Activated naive CD4-positive, alpha-beta T cell treated with anti-CD3 and anti-CD28 coated beads for 36 hours (primary cell): Measurements from ENCODE around the gene PLA2G4E. TPM values are rescaled to one million over a fixed set of nuclear protein-coding genes. Genes with fewer than 3 reads are reported as not detected.

Experiments used
- CTCF ChIA-PET: fragments of 350-600 bp; sonication (Branson Sonifier 250); formaldehyde crosslinking; loops from one replicate; lab custom pipeline; 2021; ENCODE audit warnings: antibody characterized with exemption; lab: Charles Lee
- DNase-seq: peaks from one replicate; pipeline ENCODE4 v3.0.0-alpha.2; 2020
- H3K27ac Mint-ChIP-seq: one replicate; pipeline ENCODE4 v1.8.0; 2021; ENCODE audit warnings: mild to moderate bottlenecking, mixed read lengths
- H3K27me3 Mint-ChIP-seq: one replicate; pipeline ENCODE4 v1.8.0; 2021; ENCODE audit warnings: low read depth, mixed read lengths
- H3K36me3 Mint-ChIP-seq: one replicate; pipeline ENCODE4 v1.8.0; 2021; ENCODE audit warnings: low read depth, mixed read lengths
- H3K4me1 Mint-ChIP-seq: one replicate; pipeline ENCODE4 v1.8.0; 2021; ENCODE audit warnings: low read depth, mixed read lengths
- H3K4me3 Mint-ChIP-seq: one replicate; pipeline ENCODE4 v1.8.0; 2021; ENCODE audit warnings: mild to moderate bottlenecking, moderate library complexity, mixed read lengths
- H3K9me3 Mint-ChIP-seq: one replicate; pipeline ENCODE4 v1.8.0; 2021; ENCODE audit warnings: mixed read lengths
- intact Hi-C: fragments of 100-400 bp; cut with micrococcal nuclease; formaldehyde crosslinking; loops from one replicate; pipeline ENCODE4 v1.15.1; 2023
- total RNA-seq, 2 experiments: library from RNA; stranded (reverse); gene quantifications; one replicate each; pipeline ENCODE4 v1.2.3, GENCODE V29; 2021

The PLA2G4E gene
- total RNA-seq, 2 experiments from 2014 or later: not detected

- intact Hi-C loops: no loop called here
- no peaks in the 10 kb centered on the region for H3K9me3 Mint-ChIP-seq
- H3K27me3 Mint-ChIP-seq: peaks cover 2% of the 10 kb centered on the region
- no peak overlapping the region for H3K27ac Mint-ChIP-seq
- CTCF ChIA-PET: interaction anchor here (0.5 to 6.2 kb wide), 6 partner anchors 8 to 367 kb away, joined by 3 to 94 read pairs (median 6); no protein-coding TSS in a partner anchor
- no peak for DNase-seq
- no peaks in the 10 kb centered on the region for H3K36me3 Mint-ChIP-seq
- H3K4me1 Mint-ChIP-seq: no peaks in the 10 kb centered on the region
- no peak overlapping the region for H3K4me3 Mint-ChIP-seq
These were observed 33.5 kb downstream of the PLA2G4E start for GRCh38 chr15:41987246-41987924.

- Mint-ChIP-seq H3K4me1 (no peaks in the 10 kb centered on the region), H3K9me3 (no peaks in the 10 kb centered on the region), H3K27me3 (no peaks in the 10 kb centered on the region), H3K36me3 (no peaks in the 10 kb centered on the region), H3K27ac (no peak overlapping the region), H3K4me3 (no peak overlapping the region)
- intact Hi-C loops: no loop called here
- DNase-seq: no peak
- CTCF ChIA-PET: interaction anchor here (0.7 to 1.6 kb wide), 10 partner anchors 11 to 400 kb away, joined by 3 to 8 read pairs (median 4); no protein-coding TSS in a partner anchor
These were observed 35.3 kb downstream of the PLA2G4E start for GRCh38 chr15:41985236-41986160.

- Mint-ChIP-seq H3K27ac (no peak overlapping the region), H3K9me3 (no peaks in the 10 kb centered on the region), H3K36me3 (no peaks in the 10 kb centered on the region), H3K4me3 (no peak overlapping the region), H3K27me3 (no peaks in the 10 kb centered on the region), H3K4me1 (no peaks in the 10 kb centered on the region)
- CTCF ChIA-PET: interaction anchor here (0.6 to 1.7 kb wide), 6 partner anchors 12 to 846 kb away, joined by 3 to 8 read pairs (median 4); partner anchors contain the start of gene EHD4
- intact Hi-C loops: no loop called here
- DNase-seq: no peak
These were observed 36.2 kb downstream of the PLA2G4E start for GRCh38 chr15:41984622-41985021.

GRCh38 chr15:41983621-41984571 lies 36.9 kb downstream of the PLA2G4E start:
- H3K4me3 Mint-ChIP-seq: no peak overlapping the region

GRCh38 chr15:41983221-41983620 lies 37.6 kb downstream of the PLA2G4E start:
- intact Hi-C loops: no loop called here
- CTCF ChIA-PET: interaction anchor here (0.8 to 1.7 kb wide), 4 partner anchors 10 to 209 kb away, joined by 3 to 7 read pairs (median 4); partner anchors contain the start of genes EHD4 and MAPKBP1
- no peak for DNase-seq
- no peaks in the 10 kb centered on the region for H3K4me1 Mint-ChIP-seq
- H3K4me3 Mint-ChIP-seq: no peak overlapping the region
- H3K9me3 Mint-ChIP-seq: no peaks in the 10 kb centered on the region
- H3K36me3 Mint-ChIP-seq: no peaks in the 10 kb centered on the region
- no peaks in the 10 kb centered on the region for H3K27me3 Mint-ChIP-seq
- no peak overlapping the region for H3K27ac Mint-ChIP-seq

More at GRCh38 chr15:41983621-41984571, 36.9 kb downstream of the PLA2G4E start:
- Mint-ChIP-seq H3K4me1 (no peaks in the 10 kb centered on the region), H3K27ac (no peak overlapping the region), H3K27me3 (no peaks in the 10 kb centered on the region), H3K9me3 (no peaks in the 10 kb centered on the region), H3K36me3 (no peaks in the 10 kb centered on the region)
- intact Hi-C loops: no loop called here
- CTCF ChIA-PET: interaction anchor here (0.6 to 1.7 kb wide), 7 partner anchors 11 to 846 kb away, joined by 3 to 8 read pairs (median 4); partner anchors contain the start of gene EHD4
- no peak for DNase-seq

- CTCF ChIA-PET: interaction anchor here (0.8 to 1.0 kb wide), 2 partner anchors 75 to 208 kb away, joined by 3 read pairs; partner anchors contain the start of gene MAPKBP1
- DNase-seq: no peak
- Mint-ChIP-seq H3K9me3 (no peaks in the 10 kb centered on the region), H3K4me3 (no peak overlapping the region), H3K27me3 (no peaks in the 10 kb centered on the region), H3K4me1 (no peaks in the 10 kb centered on the region), H3K36me3 (no peaks in the 10 kb centered on the region), H3K27ac (no peak overlapping the region)
- intact Hi-C loops: no loop called here
These were observed 38.5 kb downstream of the PLA2G4E start for GRCh38 chr15:41982133-41982930.

GRCh38 chr15:41981371-41982132 lies 39.3 kb downstream of the PLA2G4E start:
- H3K4me3 Mint-ChIP-seq: no peak overlapping the region
- intact Hi-C loops: no loop called here
- no peaks in the 10 kb centered on the region for H3K36me3 Mint-ChIP-seq
- DNase-seq: no peak
- H3K9me3 Mint-ChIP-seq: no peaks in the 10 kb centered on the region
- no peaks in the 10 kb centered on the region for H3K4me1 Mint-ChIP-seq
- H3K27ac Mint-ChIP-seq: no peak overlapping the region
- CTCF ChIA-PET: interaction anchor here (0.7 to 1.5 kb wide), 2 partner anchors 8 to 1357 kb away, joined by 4 to 7 read pairs; no protein-coding TSS in a partner anchor
- peaks cover 1% of the 10 kb centered on the region for H3K27me3 Mint-ChIP-seq

GRCh38 chr15:41980654-41981323 lies 40.1 kb downstream of the PLA2G4E start:
- Mint-ChIP-seq H3K27me3 (peaks cover 1% of the 10 kb centered on the region), H3K36me3 (no peaks in the 10 kb centered on the region), H3K9me3 (no peaks in the 10 kb centered on the region), H3K4me3 (no peak overlapping the region), H3K4me1 (no peaks in the 10 kb centered on the region), H3K27ac (no peak overlapping the region)
- no peak for DNase-seq
- CTCF ChIA-PET: interaction anchor here (0.5 to 1.5 kb wide), 3 partner anchors 9 to 106 kb away, joined by 3 to 7 read pairs (median 5); no protein-coding TSS in a partner anchor
- intact Hi-C loops: no loop called here

GRCh38 chr15:41979493-41980266 lies 41.2 kb downstream of the PLA2G4E start:
- intact Hi-C loops: no loop called here
- Mint-ChIP-seq H3K36me3 (no peaks in the 10 kb centered on the region), H3K4me3 (no peak overlapping the region), H3K27me3 (peaks cover 6% of the 10 kb centered on the region), H3K4me1 (no peaks in the 10 kb centered on the region), H3K9me3 (no peaks in the 10 kb centered on the region), H3K27ac (no peak overlapping the region)
- CTCF ChIA-PET: interaction anchor here (0.5 to 1.7 kb wide), 4 partner anchors 9 to 107 kb away, joined by 3 to 9 read pairs (median 4); no protein-coding TSS in a partner anchor
- DNase-seq: no peak
